Measurements from ENCODE around the gene CARMIL3. TPM values are rescaled to one million over a fixed set of nuclear protein-coding genes. Genes with fewer than 3 reads are reported as not detected.
A peak's percentile ranks its signal among the peaks of the same experiment; 100 is the strongest.
"Not testable (repeated sequence)": the region's sequence is repeated elsewhere in the genome, so short reads cannot be mapped to it uniquely, and the experiment has no call there.

Gene CARMIL3
- total RNA-seq, 1 donor from 2014 or later = 0.96 TPM

DNA sequence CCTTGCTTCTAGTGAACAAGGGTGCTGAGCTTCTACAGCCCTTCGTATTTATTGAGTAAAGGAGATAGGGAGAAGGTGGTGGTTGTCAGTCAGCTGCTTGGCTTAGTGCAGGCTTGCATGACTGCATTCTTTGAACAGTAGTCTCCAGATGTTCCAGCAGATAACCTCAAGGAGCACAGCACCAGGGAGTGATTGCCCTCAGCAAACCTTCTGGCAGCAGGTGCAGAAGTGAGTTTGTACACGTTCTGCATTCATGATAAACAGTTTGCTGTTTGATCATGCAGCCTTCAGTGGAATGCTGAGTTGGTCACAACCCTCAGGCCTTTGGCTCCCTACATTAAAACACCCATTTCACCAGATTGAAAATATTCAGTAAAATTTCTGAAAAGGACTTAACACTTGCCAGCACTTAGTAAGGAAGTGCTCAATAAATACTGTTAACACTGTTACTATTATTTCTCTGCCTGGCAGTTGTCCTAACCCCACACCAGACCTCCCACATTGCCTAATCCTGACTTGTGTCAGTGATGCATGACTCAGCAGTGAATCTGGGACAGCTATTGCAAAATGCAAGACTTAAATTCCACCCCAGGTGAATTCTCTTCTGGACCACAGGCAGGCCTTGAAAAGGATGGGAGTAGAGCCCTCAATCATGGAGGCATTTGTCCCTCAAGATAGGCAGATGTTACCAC lies 18.9 kb upstream of the CARMIL3 start:
- Histone ChIP-seq H3K9me3 (peaks cover 2% of the 10 kb centered on the region), H3K36me3 (no peaks in the 10 kb centered on the region), H3K27ac (no peak overlapping the region), H3K4me3 (no peak overlapping the region), H3K4me1 (peaks cover 12% of the 10 kb centered on the region), H3K27me3 (no peaks in the 10 kb centered on the region)
- ATAC-seq = no peak
- TF ChIP-seq, protein P1, sequence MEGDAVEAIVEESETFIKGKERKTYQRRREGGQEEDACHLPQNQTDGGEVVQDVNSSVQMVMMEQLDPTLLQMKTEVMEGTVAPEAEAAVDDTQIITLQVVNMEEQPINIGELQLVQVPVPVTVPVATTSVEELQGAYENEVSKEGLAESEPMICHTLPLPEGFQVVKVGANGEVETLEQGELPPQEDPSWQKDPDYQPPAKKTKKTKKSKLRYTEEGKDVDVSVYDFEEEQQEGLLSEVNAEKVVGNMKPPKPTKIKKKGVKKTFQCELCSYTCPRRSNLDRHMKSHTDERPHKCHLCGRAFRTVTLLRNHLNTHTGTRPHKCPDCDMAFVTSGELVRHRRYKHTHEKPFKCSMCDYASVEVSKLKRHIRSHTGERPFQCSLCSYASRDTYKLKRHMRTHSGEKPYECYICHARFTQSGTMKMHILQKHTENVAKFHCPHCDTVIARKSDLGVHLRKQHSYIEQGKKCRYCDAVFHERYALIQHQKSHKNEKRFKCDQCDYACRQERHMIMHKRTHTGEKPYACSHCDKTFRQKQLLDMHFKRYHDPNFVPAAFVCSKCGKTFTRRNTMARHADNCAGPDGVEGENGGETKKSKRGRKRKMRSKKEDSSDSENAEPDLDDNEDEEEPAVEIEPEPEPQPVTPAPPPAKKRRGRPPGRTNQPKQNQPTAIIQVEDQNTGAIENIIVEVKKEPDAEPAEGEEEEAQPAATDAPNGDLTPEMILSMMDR (IDR thresholded peaks at IDR 0.05) = no peak
- intact Hi-C loops (cut with DNase I) = no loop called here
- no peak for DNase-seq

DNA sequence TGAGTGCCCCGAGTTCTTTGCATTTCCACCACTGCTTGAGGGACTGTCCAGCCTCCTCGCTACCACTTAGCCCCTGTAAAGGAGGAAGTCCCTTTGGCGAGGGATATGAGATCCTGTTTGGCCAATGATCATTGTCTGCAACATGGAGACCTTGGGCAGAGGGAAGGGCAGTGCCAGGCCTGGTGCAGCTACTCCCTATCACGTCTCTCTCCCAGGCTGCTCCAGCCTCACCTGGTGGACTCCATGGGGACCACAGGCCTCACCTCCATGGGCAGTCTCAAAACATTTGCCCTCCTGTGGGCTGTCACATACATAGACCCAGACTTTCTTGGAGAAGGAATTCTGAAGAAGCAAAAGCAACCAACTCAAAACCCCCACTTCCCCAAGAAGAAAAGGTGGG lies 16.0 kb upstream of the CARMIL3 start:
- H3K27ac ChIP-seq = peak overlapping the region; percentile 84
- DNase-seq; H3K9me3 ChIP-seq; H3K27me3 ChIP-seq; intact Hi-C loops (cut with DNase I); H3K36me3 ChIP-seq: not testable (repeated sequence)
- ATAC-seq = peak; percentile 34
- peaks cover 12% of the 10 kb centered on the region for H3K4me1 ChIP-seq
- peak overlapping the region; percentile 51 for H3K4me3 ChIP-seq

GRCh38 chr14:24036169-24036962 lies 15.4 kb upstream of the CARMIL3 start:
- Histone ChIP-seq H3K4me1 (peaks cover 12% of the 10 kb centered on the region), H3K36me3 (no peaks in the 10 kb centered on the region), H3K27ac (peak overlapping the region; percentile 84), H3K27me3 (no peaks in the 10 kb centered on the region), H3K9me3 (peaks cover 2% of the 10 kb centered on the region), H3K4me3 (peak overlapping the region; percentile 51)
- intact Hi-C loops (cut with DNase I) = no loop called here
- peak; percentile 95 for ATAC-seq
- peak; percentile 95 for DNase-seq
- TF ChIP-seq, protein P1 (IDR thresholded peaks at IDR 0.05) = peak; percentile 70

DNA sequence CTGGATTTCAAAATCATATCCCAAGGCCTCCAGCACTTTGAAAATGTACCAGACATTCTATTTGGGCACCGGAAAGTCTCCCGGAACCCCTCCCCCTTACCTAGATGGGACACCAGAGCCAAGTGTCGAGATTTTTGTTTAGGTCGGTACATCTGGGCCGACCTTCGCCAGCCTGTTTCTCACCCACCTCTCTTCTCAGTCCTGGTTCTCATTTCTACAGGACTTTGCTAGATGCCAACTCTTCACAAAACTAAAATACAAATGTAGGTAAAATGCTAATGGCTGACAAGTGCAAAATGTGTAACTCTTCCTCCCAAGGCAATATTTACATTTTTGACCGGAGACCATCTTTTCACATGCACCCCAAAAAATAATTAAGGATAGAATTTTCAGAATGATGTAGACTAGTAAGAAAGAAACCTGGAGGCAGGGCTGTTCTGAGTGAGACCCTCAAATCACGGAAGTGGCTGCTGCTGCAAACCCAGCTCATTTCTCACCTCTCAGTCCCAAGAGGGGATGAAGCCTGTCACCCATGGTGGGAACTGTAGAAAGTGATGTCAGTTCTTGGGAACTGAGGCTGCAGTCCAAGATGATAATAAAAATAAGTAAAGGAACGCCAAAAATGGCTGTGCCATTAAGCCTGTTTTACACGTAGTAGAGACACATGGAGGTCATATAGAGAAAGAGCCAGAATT lies 14.7 kb upstream of the CARMIL3 start:
- intact Hi-C loops (cut with DNase I); DNase-seq; ATAC-seq; H3K27me3 ChIP-seq; H3K36me3 ChIP-seq; H3K9me3 ChIP-seq: not testable (repeated sequence)
- Histone ChIP-seq H3K4me3 (peak overlapping the region; percentile 51), H3K27ac (peak overlapping the region; percentile 84), H3K4me1 (peaks cover 12% of the 10 kb centered on the region)

- H3K4me3 ChIP-seq = no peak overlapping the region
- ATAC-seq = no peak
- TF ChIP-seq, protein P1 (IDR thresholded peaks at IDR 0.05) = no peak
- H3K4me1 ChIP-seq = peaks cover 12% of the 10 kb centered on the region
- no peaks in the 10 kb centered on the region for H3K27me3 ChIP-seq
- H3K27ac ChIP-seq = no peak overlapping the region
- H3K9me3 ChIP-seq = peaks cover under 1% of the 10 kb centered on the region
- DNase-seq = no peak
- intact Hi-C loops (cut with DNase I) = no loop called here
- no peaks in the 10 kb centered on the region for H3K36me3 ChIP-seq
These were observed 14.2 kb upstream of the CARMIL3 start for GRCh38 chr14:24037658-24038037.

DNA sequence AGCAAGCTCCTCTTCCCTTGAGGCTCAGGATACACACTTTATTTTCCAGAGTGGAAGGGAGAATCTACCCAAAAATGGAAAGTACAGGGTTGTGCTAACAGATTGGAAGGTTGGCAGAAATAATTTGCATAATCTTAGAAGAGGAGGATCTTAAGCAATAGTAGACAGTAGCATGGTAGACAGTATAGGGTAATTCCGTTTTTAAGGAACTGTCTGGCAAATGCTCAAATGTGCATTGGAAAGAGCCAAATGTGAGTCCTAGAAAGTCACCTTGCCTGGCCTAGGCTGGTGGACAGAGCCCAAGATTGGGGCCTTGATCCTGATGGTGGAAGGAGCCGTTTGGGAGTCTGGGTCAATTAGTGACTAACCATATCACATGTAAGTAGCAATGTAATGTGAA lies 13.1 kb upstream of the CARMIL3 start:
- Histone ChIP-seq H3K27ac (no peak overlapping the region), H3K27me3 (no peaks in the 10 kb centered on the region), H3K9me3 (no peaks in the 10 kb centered on the region), H3K4me1 (peaks cover 12% of the 10 kb centered on the region), H3K36me3 (no peaks in the 10 kb centered on the region), H3K4me3 (no peak overlapping the region)
- DNase-seq (no peak), ATAC-seq (no peak)
- intact Hi-C loops (cut with DNase I) = no loop called here
- TF ChIP-seq, protein P1 (IDR thresholded peaks at IDR 0.05) = no peak

Measured in upper lobe of right lung (tissue), 1 donor.